Suprapubic skin (tissue), 4 donors: Measurements from ENCODE around the gene DIABLO. TPM values are rescaled to one million over a fixed set of nuclear protein-coding genes. Genes with fewer than 3 reads are reported as not detected.

Source experiments
- DNase-seq, 2 donors: peaks; one replicate each; pipeline ENCODE4 v3.0.0-alpha.2; 2019; ENCODE audit warnings: low spot score in 2 of 2
- H3K27ac ChIP-seq: fragments of 200-600 bp; sonication (generic); one replicate; pipeline ENCODE4 v1.5.1; 2019
- H3K27me3 ChIP-seq: fragments of 200-600 bp; sonication (generic); one replicate; pipeline ENCODE4 v1.5.1; 2019
- H3K36me3 ChIP-seq: fragments of 200-600 bp; sonication (generic); one replicate; pipeline ENCODE4 v1.5.1; 2019
- H3K4me1 ChIP-seq: fragments of 200-600 bp; sonication (generic); one replicate; pipeline ENCODE4 v1.5.1; 2019
- H3K4me3 ChIP-seq: fragments of 200-600 bp; sonication (generic); one replicate; pipeline ENCODE4 v1.5.1; 2019; ENCODE audit warnings: mild to moderate bottlenecking
- H3K9me3 ChIP-seq: fragments of 200-600 bp; sonication (generic); one replicate; pipeline ENCODE4 v1.5.1; 2019
- EP300 ChIP-seq: sonication (generic); formaldehyde crosslinking; IDR thresholded peaks from one replicate; pipeline ENCODE4 v1.6.1; 2017; ENCODE audit warnings: antibody characterized with exemption
- POLR2A ChIP-seq, 2 donors: fragments of 450-650 bp; IDR thresholded peaks; one replicate each; pipeline ENCODE4 v1.6.1; 2017; ENCODE audit warnings: antibody characterized with exemption in 2 of 2, mild to moderate bottlenecking in 2 of 2, moderate library complexity in 2 of 2
- POLR2AphosphoS5 ChIP-seq, 3 donors: sonication (generic); formaldehyde crosslinking; IDR thresholded peaks; one replicate each; pipeline ENCODE4 v1.6.1; 2017; ENCODE audit warnings: antibody characterized with exemption in 3 of 3
- WGBS: methylation state at CpG from one replicate; pipeline ENCODE4 v1.1.5; 2018; 5-methylcytosine and 5-hydroxymethylcytosine counted together
- total RNA-seq, 4 donors: library from RNA; depleted of rRNA; stranded (reverse); fragments of >200 nt; gene quantifications; one replicate each; pipeline ENCODE4 v1.1.0, GENCODE V29; 2016
- TF ChIP-seq, protein P1 (sequence below), 2 donors: fragments of 200-600 bp in 1 of 2; fragments of 450-650 bp in 1 of 2; sonication (generic) in 1 of 2; IDR thresholded peaks; one replicate each; pipeline ENCODE4 v1.5.1; 2016 to 2019; ENCODE audit warnings: antibody characterized with exemption in 2 of 2, mild to moderate bottlenecking in 1 of 2, moderate library complexity in 1 of 2

DIABLO gene
- total RNA-seq, 4 donors from 2014 or later, result 33.3 to 58.3 (median 53.3) TPM

DNA sequence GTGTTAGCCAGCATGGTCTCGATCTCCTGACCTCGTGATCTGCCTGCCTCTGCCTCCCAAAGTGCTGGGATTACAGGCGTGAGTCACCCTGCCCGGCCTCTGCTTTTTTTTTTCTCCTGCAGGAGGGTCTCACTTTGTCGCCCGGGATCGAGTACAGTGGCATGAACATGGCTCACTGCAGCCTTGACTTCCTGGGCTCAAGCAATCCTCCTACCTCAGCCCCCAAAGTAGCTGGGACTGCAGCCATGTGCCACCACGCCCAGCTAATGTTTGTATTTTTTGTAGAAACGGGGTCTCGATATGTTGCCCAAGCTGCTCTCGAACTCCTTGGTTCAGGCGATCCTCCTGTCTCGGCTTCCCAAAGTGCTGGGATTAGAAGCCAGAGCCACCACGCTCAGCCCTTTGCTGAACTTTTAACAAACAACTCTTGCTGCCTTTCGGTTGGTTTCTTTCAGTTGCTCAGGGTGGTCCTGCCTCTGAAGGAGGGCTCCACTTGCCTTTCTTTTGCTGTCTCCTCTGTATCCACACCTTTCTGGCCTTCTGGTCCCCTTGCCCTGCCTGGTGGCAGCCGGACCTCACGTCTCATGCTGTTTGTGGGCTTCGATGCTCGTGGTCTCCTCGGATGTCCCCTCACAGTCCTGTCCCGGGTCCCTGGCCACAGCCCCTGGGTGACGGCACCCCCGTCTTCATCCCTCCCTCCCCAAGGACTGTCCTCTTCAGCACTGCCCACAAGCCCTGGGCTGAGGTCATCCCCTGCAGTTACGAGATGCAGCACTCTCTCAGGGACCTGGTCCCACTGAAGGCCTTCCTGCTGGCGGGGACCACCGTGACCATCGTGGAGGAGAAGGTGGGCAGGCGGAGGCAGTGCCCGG, 26.1 kb downstream of the DIABLO start:
- Histone ChIP-seq H3K4me1 (peaks cover 23% of the 10 kb centered on the region), H3K27ac (no peak overlapping the region), H3K4me3 (no peak overlapping the region), H3K36me3 (no peaks in the 10 kb centered on the region), H3K9me3 (no peaks in the 10 kb centered on the region), H3K27me3 (peaks cover 44% of the 10 kb centered on the region)
- WGBS, result 92% methylated on average over 27 of the region's 29 CpGs
- no peak for TF ChIP-seq EP300
- TF ChIP-seq, protein P1, sequence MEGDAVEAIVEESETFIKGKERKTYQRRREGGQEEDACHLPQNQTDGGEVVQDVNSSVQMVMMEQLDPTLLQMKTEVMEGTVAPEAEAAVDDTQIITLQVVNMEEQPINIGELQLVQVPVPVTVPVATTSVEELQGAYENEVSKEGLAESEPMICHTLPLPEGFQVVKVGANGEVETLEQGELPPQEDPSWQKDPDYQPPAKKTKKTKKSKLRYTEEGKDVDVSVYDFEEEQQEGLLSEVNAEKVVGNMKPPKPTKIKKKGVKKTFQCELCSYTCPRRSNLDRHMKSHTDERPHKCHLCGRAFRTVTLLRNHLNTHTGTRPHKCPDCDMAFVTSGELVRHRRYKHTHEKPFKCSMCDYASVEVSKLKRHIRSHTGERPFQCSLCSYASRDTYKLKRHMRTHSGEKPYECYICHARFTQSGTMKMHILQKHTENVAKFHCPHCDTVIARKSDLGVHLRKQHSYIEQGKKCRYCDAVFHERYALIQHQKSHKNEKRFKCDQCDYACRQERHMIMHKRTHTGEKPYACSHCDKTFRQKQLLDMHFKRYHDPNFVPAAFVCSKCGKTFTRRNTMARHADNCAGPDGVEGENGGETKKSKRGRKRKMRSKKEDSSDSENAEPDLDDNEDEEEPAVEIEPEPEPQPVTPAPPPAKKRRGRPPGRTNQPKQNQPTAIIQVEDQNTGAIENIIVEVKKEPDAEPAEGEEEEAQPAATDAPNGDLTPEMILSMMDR (IDR thresholded peaks at IDR 0.05), result no peak
- no peak for TF ChIP-seq POLR2AphosphoS5 (IDR thresholded peaks at IDR 0.05)
- no peak for TF ChIP-seq POLR2A (IDR thresholded peaks at IDR 0.05)
- no peak for DNase-seq

DNA sequence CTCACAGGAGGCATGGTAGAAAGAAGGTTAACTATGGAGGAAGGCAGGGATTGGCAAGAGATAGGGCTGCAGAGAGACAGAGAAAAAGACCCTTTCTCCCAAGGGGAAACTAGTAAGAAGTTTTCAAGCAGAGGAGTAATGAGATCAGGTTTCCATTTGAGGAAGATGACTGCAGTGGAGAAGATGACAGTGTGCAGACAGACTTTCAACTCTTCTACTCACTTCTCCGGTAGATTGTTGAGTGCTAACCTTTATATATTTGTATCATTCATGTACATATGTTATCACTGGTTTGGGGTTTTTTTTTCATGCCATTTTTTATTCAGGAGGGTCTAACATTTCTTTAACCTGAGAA, 28.3 kb downstream of the DIABLO start:
- no peak overlapping the region for H3K4me3 ChIP-seq
- peaks cover 37% of the 10 kb centered on the region for H3K27me3 ChIP-seq
- no peaks in the 10 kb centered on the region for H3K9me3 ChIP-seq
- DNase-seq, result no peak
- 44% methylated on average over 1 of the region's 1 CpG for WGBS
- H3K36me3 ChIP-seq, result no peaks in the 10 kb centered on the region
- H3K4me1 ChIP-seq, result peaks cover 2% of the 10 kb centered on the region
- TF ChIP-seq EP300 (no peak), POLR2AphosphoS5 (IDR thresholded peaks at IDR 0.05) (no peak), POLR2A (IDR thresholded peaks at IDR 0.05) (no peak)
- TF ChIP-seq, protein P1 (IDR thresholded peaks at IDR 0.05), result no peak
- H3K27ac ChIP-seq, result no peak overlapping the region

DNA sequence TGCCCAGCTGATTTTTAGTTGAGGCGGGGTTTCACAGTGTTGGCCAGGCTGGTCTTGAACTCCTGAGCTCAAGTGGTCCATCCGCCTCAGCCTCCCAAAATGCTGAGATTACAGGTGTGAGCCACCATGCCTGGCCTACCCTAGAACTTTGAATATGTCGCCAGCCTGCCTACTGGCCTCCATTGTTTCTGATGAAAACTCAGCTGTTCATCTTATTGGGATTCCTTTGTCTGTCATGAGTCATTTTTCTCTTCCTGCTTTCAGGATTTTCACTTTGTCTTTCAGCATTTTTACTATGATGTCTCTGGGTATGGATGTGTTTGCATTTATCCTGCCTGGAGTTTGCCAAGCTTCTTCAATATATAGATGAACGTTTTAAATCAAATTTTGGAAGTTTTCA, 30.4 kb downstream of the DIABLO start:
- Histone ChIP-seq H3K36me3 (no peaks in the 10 kb centered on the region), H3K4me1 (no peaks in the 10 kb centered on the region), H3K9me3 (no peaks in the 10 kb centered on the region), H3K4me3 (no peak overlapping the region), H3K27ac (no peak overlapping the region), H3K27me3 (peaks cover 32% of the 10 kb centered on the region)
- whole genome bisulfite sequencing, result 83% methylated on average over 3 of the region's 4 CpGs
- no peak for DNase-seq
- no peak for TF ChIP-seq POLR2AphosphoS5 (IDR thresholded peaks at IDR 0.05)
- no peak for TF ChIP-seq EP300
- TF ChIP-seq, protein P1 (IDR thresholded peaks at IDR 0.05), result no peak
- no peak for TF ChIP-seq POLR2A (IDR thresholded peaks at IDR 0.05)

DNA sequence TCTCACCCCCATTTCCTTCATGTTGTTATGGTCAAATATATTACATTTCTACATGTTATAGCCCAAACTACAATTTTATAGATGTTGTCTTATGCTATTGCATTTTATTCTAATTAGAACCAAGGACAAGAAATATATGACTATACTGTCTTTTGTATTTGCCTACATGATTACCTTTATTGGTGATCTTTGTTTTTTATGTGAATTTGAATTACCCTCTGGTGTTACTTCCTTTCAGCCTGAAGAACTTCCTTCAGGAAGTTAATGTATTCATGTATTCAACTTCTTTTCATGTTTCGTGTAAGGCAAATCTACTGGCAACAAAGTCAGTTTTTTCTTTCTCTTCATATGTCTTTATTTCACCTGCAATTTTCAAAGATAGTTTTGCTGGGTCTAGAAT, 31.0 kb downstream of the DIABLO start:
- Histone ChIP-seq H3K27ac (no peak overlapping the region), H3K36me3 (no peaks in the 10 kb centered on the region), H3K4me1 (no peaks in the 10 kb centered on the region), H3K4me3 (no peak overlapping the region), H3K27me3 (peaks cover 26% of the 10 kb centered on the region), H3K9me3 (no peaks in the 10 kb centered on the region)
- no peak for TF ChIP-seq POLR2AphosphoS5 (IDR thresholded peaks at IDR 0.05)
- TF ChIP-seq, protein P1 (IDR thresholded peaks at IDR 0.05), result no peak
- no peak for TF ChIP-seq EP300
- no peak for TF ChIP-seq POLR2A (IDR thresholded peaks at IDR 0.05)
- DNase-seq, result no peak
- WGBS, result 83% methylated on average over 1 of the region's 1 CpG

DNA sequence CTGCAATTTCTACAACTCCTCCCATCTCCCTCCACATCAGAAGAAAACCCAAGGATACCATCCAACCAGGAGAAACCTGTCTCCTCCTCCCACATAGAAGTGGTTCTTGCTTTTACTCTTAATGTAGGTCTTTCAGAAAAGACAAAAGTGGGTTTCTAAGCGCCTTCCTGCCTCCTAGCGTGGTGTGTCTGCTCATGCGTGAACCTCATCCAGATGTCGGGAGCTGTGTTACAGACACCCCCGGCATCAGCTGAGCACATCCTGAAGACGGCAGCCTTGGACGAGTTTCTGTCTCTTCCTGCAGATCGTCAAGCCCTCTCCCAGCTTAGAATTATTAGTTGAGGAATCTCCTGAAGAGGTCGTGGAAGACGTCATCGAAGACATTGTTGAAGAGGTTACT, 33.4 kb downstream of the DIABLO start:
- H3K36me3 ChIP-seq, result no peaks in the 10 kb centered on the region
- peaks cover 21% of the 10 kb centered on the region for H3K27me3 ChIP-seq
- TF ChIP-seq POLR2AphosphoS5 (IDR thresholded peaks at IDR 0.05), result no peak
- no peak for TF ChIP-seq POLR2A (IDR thresholded peaks at IDR 0.05)
- TF ChIP-seq, protein P1 (IDR thresholded peaks at IDR 0.05), result no peak
- TF ChIP-seq EP300, result no peak
- 65% methylated on average over 11 of the region's 11 CpGs for WGBS
- no peak overlapping the region for H3K4me3 ChIP-seq
- H3K4me1 ChIP-seq, result no peaks in the 10 kb centered on the region
- no peak overlapping the region for H3K27ac ChIP-seq
- DNase-seq, result no peak
- H3K9me3 ChIP-seq, result no peaks in the 10 kb centered on the region
